ENCODE results near the gene G2E3.

G2E3 gene

DNA sequence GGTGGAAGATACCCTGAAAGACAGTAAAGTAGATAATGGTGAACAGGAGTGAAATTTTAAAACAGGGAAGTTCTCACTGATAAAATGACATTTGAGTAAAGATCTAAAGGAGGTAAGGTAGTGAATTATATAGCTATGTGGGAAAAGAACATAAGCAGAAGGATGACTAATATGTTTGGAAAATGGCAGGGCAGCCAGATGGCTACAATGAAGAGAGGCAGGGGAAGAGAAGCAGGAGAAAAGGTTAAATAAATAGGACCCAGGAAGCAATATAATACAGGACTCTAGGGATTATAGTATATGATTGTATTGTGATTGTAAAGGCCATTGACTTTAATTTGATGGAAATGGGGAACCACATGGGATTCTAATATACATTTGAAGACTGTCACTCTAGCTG lies 96.2 kb downstream of the G2E3 start:
- TF ChIP-seq, protein P1, sequence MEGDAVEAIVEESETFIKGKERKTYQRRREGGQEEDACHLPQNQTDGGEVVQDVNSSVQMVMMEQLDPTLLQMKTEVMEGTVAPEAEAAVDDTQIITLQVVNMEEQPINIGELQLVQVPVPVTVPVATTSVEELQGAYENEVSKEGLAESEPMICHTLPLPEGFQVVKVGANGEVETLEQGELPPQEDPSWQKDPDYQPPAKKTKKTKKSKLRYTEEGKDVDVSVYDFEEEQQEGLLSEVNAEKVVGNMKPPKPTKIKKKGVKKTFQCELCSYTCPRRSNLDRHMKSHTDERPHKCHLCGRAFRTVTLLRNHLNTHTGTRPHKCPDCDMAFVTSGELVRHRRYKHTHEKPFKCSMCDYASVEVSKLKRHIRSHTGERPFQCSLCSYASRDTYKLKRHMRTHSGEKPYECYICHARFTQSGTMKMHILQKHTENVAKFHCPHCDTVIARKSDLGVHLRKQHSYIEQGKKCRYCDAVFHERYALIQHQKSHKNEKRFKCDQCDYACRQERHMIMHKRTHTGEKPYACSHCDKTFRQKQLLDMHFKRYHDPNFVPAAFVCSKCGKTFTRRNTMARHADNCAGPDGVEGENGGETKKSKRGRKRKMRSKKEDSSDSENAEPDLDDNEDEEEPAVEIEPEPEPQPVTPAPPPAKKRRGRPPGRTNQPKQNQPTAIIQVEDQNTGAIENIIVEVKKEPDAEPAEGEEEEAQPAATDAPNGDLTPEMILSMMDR (IDR thresholded peaks at IDR 0.05; ENCODE audit: insufficient read depth, low read length, missing control alignments) = no peak
- H3K4me3 ChIP-seq (ENCODE audit: low read depth, low read length) = no peak overlapping the region
- CTCF ChIA-PET = interaction anchor here (0.9 to 1.2 kb wide), 4 partner anchors 17 to 69 kb away, joined by 3 to 4 read pairs (median 4); no protein-coding TSS in a partner anchor
- POLR2A ChIA-PET = no interaction called here
- DNase-seq (ENCODE audit: low read depth, low spot score) = no peak

DNA sequence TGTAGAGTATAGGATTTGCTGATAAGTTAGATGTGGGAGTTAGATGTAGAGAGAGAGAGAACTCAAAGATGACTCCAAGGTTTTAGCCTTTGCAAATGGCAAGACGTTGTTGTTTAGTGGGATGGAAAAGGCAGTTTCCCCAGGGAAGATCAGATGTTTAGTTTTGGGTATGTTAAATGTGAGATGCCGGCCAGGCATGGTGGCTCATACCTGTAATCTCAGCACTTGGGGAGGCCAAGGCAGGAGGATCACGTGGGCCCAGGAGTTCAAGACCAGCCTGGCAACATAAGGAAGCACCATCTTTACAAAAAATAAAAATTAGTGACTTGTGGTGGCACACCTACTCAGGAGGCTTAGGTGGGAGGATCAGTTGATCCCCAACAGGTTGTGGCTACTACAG lies 96.7 kb downstream of the G2E3 start:
- no peak overlapping the region for H3K4me3 ChIP-seq (ENCODE audit: low read depth, low read length)
- DNase-seq (ENCODE audit: low read depth, low spot score) = no peak
- ChIA-PET POLR2A (no interaction called here), CTCF (interaction anchor here (0.9 to 1.2 kb wide), 5 partner anchors 16 to 70 kb away, joined by 3 to 5 read pairs (median 4); no protein-coding TSS in a partner anchor)
- TF ChIP-seq, protein P1 (IDR thresholded peaks at IDR 0.05; ENCODE audit: insufficient read depth, low read length, missing control alignments) = no peak

DNA sequence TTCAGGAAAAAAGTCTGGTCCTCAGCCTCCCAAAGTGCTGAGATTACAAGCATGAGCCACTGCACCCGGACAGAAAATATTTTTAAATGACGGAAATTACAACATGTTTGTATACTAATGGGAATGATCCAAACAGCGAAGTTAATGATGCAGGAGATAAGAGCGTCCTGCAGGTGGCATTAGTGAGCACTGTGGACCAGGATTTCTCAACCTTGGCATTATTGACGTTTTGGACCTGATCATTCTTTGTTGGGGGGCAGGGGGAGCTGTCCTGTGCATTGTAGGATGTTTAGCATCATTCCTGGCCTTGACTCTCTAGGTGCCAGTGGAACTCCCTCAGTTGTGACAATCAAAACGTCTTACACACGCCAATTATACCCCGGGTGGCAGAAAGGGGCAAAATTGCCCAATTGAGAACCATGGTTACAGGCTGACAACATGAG lies 97.3 kb downstream of the G2E3 start:
- DNase-seq (ENCODE audit: low read depth, low spot score) = no peak
- TF ChIP-seq, protein P1 (IDR thresholded peaks at IDR 0.05; ENCODE audit: insufficient read depth, low read length, missing control alignments) = peak; percentile 65
- CTCF ChIA-PET = interaction anchor here (0.6 to 1.2 kb wide), 11 partner anchors 11 to 283 kb away, joined by 3 to 5 read pairs (median 4); no protein-coding TSS in a partner anchor
- no peak overlapping the region for H3K4me3 ChIP-seq (ENCODE audit: low read depth, low read length)
- POLR2A ChIA-PET = no interaction called here

DNA sequence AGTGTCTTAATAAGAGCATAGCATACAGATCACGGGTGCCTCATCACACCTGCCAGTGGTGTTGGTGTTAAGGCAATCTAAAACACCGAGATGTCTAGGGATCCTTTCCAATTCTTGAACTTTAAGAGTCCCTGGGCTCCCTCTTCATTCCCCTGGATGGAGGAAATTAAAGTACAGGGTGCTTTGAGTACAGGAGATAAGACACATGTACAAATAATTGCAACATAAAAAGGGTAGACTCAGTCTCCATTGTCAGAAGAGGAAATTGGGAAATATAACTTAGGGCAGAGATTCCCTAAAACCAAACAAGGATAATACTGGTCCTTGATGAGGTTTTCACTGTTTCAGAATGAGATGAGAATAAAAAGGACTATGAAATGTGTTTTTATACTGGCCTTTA lies 98.1 kb downstream of the G2E3 start:
- H3K4me3 ChIP-seq (ENCODE audit: low read depth, low read length) = no peak overlapping the region
- TF ChIP-seq, protein P1 (IDR thresholded peaks at IDR 0.05; ENCODE audit: insufficient read depth, low read length, missing control alignments) = no peak
- ChIA-PET POLR2A (no interaction called here), CTCF (interaction anchor here (0.6 to 1.9 kb wide), 16 partner anchors 9 to 282 kb away, joined by 3 to 8 read pairs (median 4); no protein-coding TSS in a partner anchor)
- DNase-seq (ENCODE audit: low read depth, low spot score) = no peak

DNA sequence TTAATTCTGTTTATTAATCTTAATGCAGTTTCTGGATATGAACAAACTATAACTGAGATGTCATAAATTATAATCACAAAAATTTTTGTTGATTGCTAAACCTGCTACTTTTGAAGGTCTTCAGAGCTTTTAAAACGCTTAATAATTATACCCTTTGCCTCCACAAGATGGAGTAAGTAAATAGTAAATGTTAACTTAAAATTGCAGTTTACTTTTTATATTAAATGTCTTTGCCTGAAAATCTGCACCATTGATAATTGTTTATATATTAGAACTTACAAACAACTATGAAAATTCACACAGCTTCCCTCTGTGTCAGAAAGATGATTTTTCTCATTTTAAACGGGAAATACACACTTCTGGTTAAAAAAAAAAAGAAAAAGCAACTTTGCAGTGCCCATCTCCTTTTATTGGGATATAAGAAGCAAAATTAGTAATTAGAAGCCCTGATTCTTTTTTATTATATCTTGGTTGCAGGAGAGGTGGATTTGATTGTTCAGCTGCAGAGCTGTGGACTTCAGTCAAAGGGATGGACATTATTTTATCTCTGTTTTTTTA lies 98.7 kb downstream of the G2E3 start:
- POLR2A ChIA-PET = no interaction called here
- H3K4me3 ChIP-seq (ENCODE audit: low read depth, low read length) = no peak overlapping the region
- CTCF ChIA-PET = interaction anchor here (0.7 to 1.9 kb wide), 5 partner anchors 9 to 49 kb away, joined by 3 to 8 read pairs (median 3); no protein-coding TSS in a partner anchor
- DNase-seq (ENCODE audit: low read depth, low spot score) = no peak
- TF ChIP-seq, protein P1 (IDR thresholded peaks at IDR 0.05; ENCODE audit: insufficient read depth, low read length, missing control alignments) = no peak

DNA sequence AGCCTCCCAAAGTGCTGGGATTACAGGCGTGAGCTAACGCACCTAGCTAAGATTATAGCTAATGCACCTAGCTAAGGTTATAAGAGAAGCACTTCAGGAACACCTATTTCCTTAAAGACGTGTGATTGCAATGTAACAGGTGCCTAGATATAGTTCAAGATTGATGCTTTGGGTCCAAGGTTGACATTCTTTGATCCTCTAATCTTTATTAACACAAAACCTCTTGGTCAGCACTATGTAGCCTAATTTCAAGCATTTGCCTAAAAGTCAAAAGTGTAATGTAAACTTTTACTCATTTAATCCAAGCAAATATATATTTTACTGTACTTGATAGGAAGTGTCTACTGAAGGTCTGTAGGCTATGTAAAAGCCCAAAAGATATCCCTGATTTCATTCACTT lies 99.7 kb downstream of the G2E3 start:
- ChIA-PET POLR2A (no interaction called here), CTCF (interaction anchor here (0.9 to 1.9 kb wide), 4 partner anchors 10 to 700 kb away, joined by 3 to 8 read pairs (median 6); no protein-coding TSS in a partner anchor)
- TF ChIP-seq, protein P1 (IDR thresholded peaks at IDR 0.05; ENCODE audit: insufficient read depth, low read length, missing control alignments) = no peak
- no peak overlapping the region for H3K4me3 ChIP-seq (ENCODE audit: low read depth, low read length)
- no peak for DNase-seq (ENCODE audit: low read depth, low spot score)

All from AG04449 (cell line).